WI38 (cell line): ENCODE measurements around the gene TRPV2.

Source experiments
- H3K4me3 ChIP-seq: 2 replicates; pipeline ENCODE4 v1.5.1; 2011; ENCODE audit warnings: low read depth, mild to moderate bottlenecking, control low read depth, low read length
- CTCF ChIP-seq: IDR thresholded peaks from 2 replicates; pipeline ENCODE4 v1.5.1; 2012; ENCODE audit warnings: low read depth, mild to moderate bottlenecking, control low read depth, low read length

Gene TRPV2

GRCh38 chr17:16463358-16464302 is 48.3 kb downstream of the TRPV2 start:
- no peak overlapping the region for H3K4me3 ChIP-seq
- TF ChIP-seq CTCF, result peak; percentile 46; the same call in 1 of the 2 replicates

- H3K4me3 ChIP-seq, result no peak overlapping the region
- no peak for TF ChIP-seq CTCF
Observed at GRCh38 chr17:16464303-16465051, 49.1 kb downstream of the TRPV2 start.

- H3K4me3 ChIP-seq, result no peak overlapping the region
- TF ChIP-seq CTCF, result no peak
Observed at GRCh38 chr17:16465052-16465312, 49.6 kb downstream of the TRPV2 start.

GRCh38 chr17:16465861-16466338 is 50.5 kb downstream of the TRPV2 start:
- no peak for TF ChIP-seq CTCF

GRCh38 chr17:16466407-16466806 is 51.0 kb downstream of the TRPV2 start:
- no peak overlapping the region for H3K4me3 ChIP-seq
- no peak for TF ChIP-seq CTCF

More at GRCh38 chr17:16465861-16466338, 50.5 kb downstream of the TRPV2 start:
- no peak overlapping the region for H3K4me3 ChIP-seq

- no peak overlapping the region for H3K4me3 ChIP-seq
Observed at GRCh38 chr17:16467044-16467443, 51.7 kb downstream of the TRPV2 start.

More at GRCh38 chr17:16467044-16467443, 51.7 kb downstream of the TRPV2 start:
- TF ChIP-seq CTCF, result no peak
